IMR-90 (cell line): ENCODE results near the gene CYSTM1. TPM values are rescaled to one million over a fixed set of nuclear protein-coding genes. Genes with fewer than 3 reads are reported as not detected.

Experiments used
- ATAC-seq: fragments of 200-7000 bp; cut with Tn5 transposase; 2 replicates; pipeline ENCODE4 v1.9.1; 2020; ENCODE audit warnings: low read depth, mild to moderate bottlenecking, moderate library complexity
- BruUV-seq: library from RNA; stranded (reverse); fragments of 400-500 nt; replicated peaks from 2 replicates; lab custom pipeline; 2021; lab: Mats Ljungman, UMichigan
- CTCF ChIA-PET: fragments of 300-600 bp; formaldehyde crosslinking; extraction: SDS; loops from one replicate; lab custom pipeline; 2021; ENCODE audit warnings: antibody characterized with exemption; lab: Yijun Ruan, JAX
- POLR2A ChIA-PET: fragments of 300-600 bp; sonication (Branson Sonifier 250); formaldehyde crosslinking; loops from one replicate; lab custom pipeline; 2022; ENCODE audit warnings: antibody characterized with exemption; ENCODE audit not compliant: unreplicated experiment; lab: Charles Lee
- DNase-seq: peaks from one replicate; pipeline ENCODE4 v3.0.0; 2013
- H2AFZ ChIP-seq: replicated peaks from 2 replicates; pipeline ENCODE3; 2013; ENCODE audit warnings: low read length, mild to moderate bottlenecking; ENCODE audit not compliant: poor library complexity
- H2AK5ac ChIP-seq: 2 replicates; pipeline ENCODE4 v1.6.1; 2013; ENCODE audit warnings: low read depth, low read length, inconsistent platforms
- H2AK9ac ChIP-seq: replicated peaks from 2 replicates; pipeline ENCODE3; 2013; ENCODE audit warnings: mild to moderate bottlenecking, low read depth, low read length, moderate library complexity; ENCODE audit not compliant: poor library complexity
- H2BK120ac ChIP-seq: 2 replicates; pipeline ENCODE4 v1.6.1; 2013; ENCODE audit warnings: low read depth, low read length, inconsistent platforms
- H2BK15ac ChIP-seq: 3 replicates; pipeline ENCODE4 v1.6.1; 2013; ENCODE audit warnings: low read depth, low read length, inconsistent platforms
- H2BK20ac ChIP-seq: 2 replicates; pipeline ENCODE4 v1.6.1; 2013; ENCODE audit warnings: low read depth, mild to moderate bottlenecking, inconsistent platforms, low read length, moderate library complexity
- H2BK5ac ChIP-seq: 2 replicates; pipeline ENCODE4 v1.6.1; 2013; ENCODE audit warnings: mild to moderate bottlenecking, low read depth, low read length, inconsistent platforms; ENCODE audit not compliant: poor library complexity, severe bottlenecking
- H3K14ac ChIP-seq: replicated peaks from 2 replicates; pipeline ENCODE4 v1.6.1; 2013; ENCODE audit warnings: low read depth, low read length, inconsistent platforms
- H3K18ac ChIP-seq: 2 replicates; pipeline ENCODE4 v1.6.1; 2013; ENCODE audit warnings: low read depth, low read length, control low read depth
- H3K23ac ChIP-seq: 2 replicates; pipeline ENCODE4 v1.6.1; 2013; ENCODE audit warnings: low read depth, low read length, inconsistent platforms
- H3K27ac ChIP-seq: 2 replicates; pipeline ENCODE4 v1.5.1; 2013; ENCODE audit warnings: mild to moderate bottlenecking, control low read depth, low read length; ENCODE audit not compliant: insufficient read depth
- H3K27me3 ChIP-seq: 2 replicates; pipeline ENCODE4 v1.6.1; 2013; ENCODE audit warnings: low read length; ENCODE audit not compliant: control insufficient read depth, insufficient read depth
- H3K36me3 ChIP-seq: 2 replicates; pipeline ENCODE4 v1.6.1; 2013; ENCODE audit warnings: low read length, mixed read lengths; ENCODE audit not compliant: control insufficient read depth, insufficient read depth
- H3K4ac ChIP-seq: 2 replicates; pipeline ENCODE4 v1.6.1; 2013; ENCODE audit warnings: low read depth, low read length, inconsistent platforms
- H3K4me1 ChIP-seq: 2 replicates; pipeline ENCODE4 v1.6.1; 2013; ENCODE audit warnings: low read length, mixed read lengths; ENCODE audit not compliant: control insufficient read depth, insufficient read depth
- H3K4me2 ChIP-seq: 2 replicates; pipeline ENCODE4 v1.6.1; 2013; ENCODE audit warnings: low read depth, mild to moderate bottlenecking, control low read depth, low read length, moderate library complexity
- H3K4me3 ChIP-seq: 2 replicates; pipeline ENCODE4 v1.5.1; 2013; ENCODE audit warnings: low read depth, mild to moderate bottlenecking, control low read depth, low read length, moderate library complexity; ENCODE audit not compliant: insufficient read depth
- H3K56ac ChIP-seq: 2 replicates; pipeline ENCODE4 v1.6.1; 2013; ENCODE audit warnings: low read length, inconsistent platforms; ENCODE audit not compliant: insufficient read depth; ENCODE audit errors: extremely low read depth
- H3K79me1 ChIP-seq, 2 experiments: 2 replicates each; pipeline ENCODE4 v1.6.1; 2013; ENCODE audit warnings: low read length in 2 of 2, inconsistent platforms in 1 of 2, low read depth in 1 of 2
- H3K9ac ChIP-seq: 2 replicates; pipeline ENCODE4 v1.6.1; 2013; ENCODE audit warnings: low read depth, low read length, control low read depth
- H3K9me1 ChIP-seq: 2 replicates; pipeline ENCODE4 v1.6.1; 2013; ENCODE audit warnings: low read length, inconsistent platforms; ENCODE audit not compliant: insufficient read depth
- H3K9me3 ChIP-seq: 2 replicates; pipeline ENCODE4 v1.6.1; 2013; ENCODE audit warnings: low read length; ENCODE audit not compliant: control insufficient read depth, insufficient read depth
- H4K20me1 ChIP-seq: 2 replicates; pipeline ENCODE4 v1.6.1; 2013; ENCODE audit warnings: low read length, inconsistent platforms; ENCODE audit not compliant: insufficient read depth
- H4K5ac ChIP-seq: 2 replicates; pipeline ENCODE4 v1.6.1; 2013; ENCODE audit warnings: mild to moderate bottlenecking, low read depth, low read length, control low read depth
- H4K8ac ChIP-seq, 2 experiments: 2 replicates each; pipeline ENCODE4 v1.6.1; 2013; ENCODE audit warnings: low read depth in 2 of 2, low read length in 2 of 2, control low read depth in 1 of 2, inconsistent platforms in 1 of 2
- H4K91ac ChIP-seq: 2 replicates; pipeline ENCODE4 v1.6.1; 2013; ENCODE audit warnings: low read depth, low read length, inconsistent platforms; ENCODE audit not compliant: insufficient read depth
- BHLHE40 ChIP-seq: fragments of 150-350 bp; IDR thresholded peaks from 2 replicates; pipeline ENCODE4 v1.6.1; 2016; ENCODE audit warnings: mild to moderate bottlenecking, low read depth, low read length
- CEBPB ChIP-seq: IDR thresholded peaks from 2 replicates; pipeline ENCODE4 v1.6.1; 2012; ENCODE audit warnings: low read depth, low read length, improper control_type of control experiment
- ELK1 ChIP-seq: fragments of 150-350 bp; IDR thresholded peaks from 2 replicates; pipeline ENCODE4 v1.6.1; 2016; ENCODE audit warnings: low read depth, mild to moderate bottlenecking, low read length, moderate library complexity, borderline replicate concordance
- FOS ChIP-seq: fragments of 150-350 bp; IDR thresholded peaks from 2 replicates; pipeline ENCODE4 v1.6.1; 2016; ENCODE audit warnings: low read depth, low read length
- MAZ ChIP-seq: IDR thresholded peaks from 2 replicates; pipeline ENCODE4 v1.6.1; 2012; ENCODE audit warnings: low read depth, mild to moderate bottlenecking, low read length, improper control_type of control experiment, moderate library complexity, borderline replicate concordance
- NFE2L2 ChIP-seq: fragments of 150-350 bp; IDR thresholded peaks from 2 replicates; pipeline ENCODE4 v1.6.1; 2016; ENCODE audit warnings: low read depth, mild to moderate bottlenecking, low read length
- RAD21 ChIP-seq: IDR thresholded peaks from 2 replicates; pipeline ENCODE4 v1.6.1; 2012; ENCODE audit warnings: low read length, improper control_type of control experiment
- RFX5 ChIP-seq: IDR thresholded peaks from 2 replicates; pipeline ENCODE4 v1.8.0; 2012; ENCODE audit warnings: low read depth, mild to moderate bottlenecking, low read length, moderate library complexity
- WGBS, 2 experiments: methylation state at CpG; one replicate each; pipeline versions ENCODE4 v1.1.5 to v1.1.7; 2013; ENCODE audit warnings: missing lambda C conversion rate in 2 of 2; ENCODE audit not compliant: insufficient read length in 1 of 2; ENCODE audit errors: extremely low coverage in 2 of 2; 5-methylcytosine and 5-hydroxymethylcytosine counted together
- dilution Hi-C: fragments of 300-500 bp; cut with HindIII; formaldehyde crosslinking; loops from one replicate; pipeline ENCODE4 v1.14.3; 2018; ENCODE audit warnings: low sequenced_read_pairs; ENCODE audit not compliant: unreplicated experiment
- in situ Hi-C: fragments of 300-500 bp; cut with MboI; formaldehyde crosslinking; loops from 3 replicates; pipeline ENCODE4 v1.14.3; 2019; ENCODE audit warnings: low sequenced_read_pairs, inconsistent platforms, mixed read lengths
- intact Hi-C: fragments of 100-400 bp; cut with micrococcal nuclease; formaldehyde crosslinking; loops from 2 replicates; pipeline ENCODE4 v1.10.0; 2022
- polyA plus RNA-seq, 3 experiments: library from polyadenylated mRNA; depleted of rRNA; stranded (reverse); fragments of >200 nt; gene quantifications; 2 replicates each; pipeline ENCODE4 v1.2.3, GENCODE V29; 2012; ENCODE audit warnings: low replicate concordance in 1 of 3
- total RNA-seq: library from RNA; depleted of rRNA; stranded (reverse); fragments of >200 nt; gene quantifications from 2 replicates; pipeline ENCODE4 v1.2.3, GENCODE V29; 2012
- TF ChIP-seq, protein P1 (sequence below): fragments of 150-350 bp; IDR thresholded peaks from 2 replicates; pipeline ENCODE4 v1.6.1; 2017; ENCODE audit warnings: mild to moderate bottlenecking, antibody characterized with exemption, low read length, low read depth

The CYSTM1 gene
- total and polyA plus RNA-seq, 2 of the 4 experiments (the other 2 are of a cell fraction), result 7.3 to 15.0 TPM

GRCh38 chr5:140165923-140166270 lies 9.1 kb upstream of the CYSTM1 start:
- in situ Hi-C loops (loop anchor here (5.0 to 10.0 kb wide), 2 partner anchors 94 to 381 kb away; no protein-coding TSS in a partner anchor), intact Hi-C loops (no loop called here), dilution Hi-C loops (no loop called here)
- ATAC-seq (no peak), DNase-seq (no peak)
- H3K4me2 ChIP-seq, result no peak overlapping the region
- H2BK20ac ChIP-seq, result no peak overlapping the region
- no peak overlapping the region for H4K91ac ChIP-seq
- POLR2A ChIA-PET, result no interaction called here
- no peak overlapping the region for H3K4ac ChIP-seq
- H3K9ac ChIP-seq, result no peak overlapping the region
- H4K20me1 ChIP-seq, result no peaks in the 10 kb centered on the region
- no peak overlapping the region for H4K8ac ChIP-seq
- no peak overlapping the region for H4K5ac ChIP-seq
- no peaks in the 10 kb centered on the region for H3K9me3 ChIP-seq
- no peaks in the 10 kb centered on the region for H3K27me3 ChIP-seq
- H2AK9ac ChIP-seq, result no peak overlapping the region
- H2AK5ac ChIP-seq, result no peak overlapping the region
- H2BK5ac ChIP-seq, result no peak overlapping the region
- no TSS peak for BruUV-seq
- no peak overlapping the region for H3K14ac ChIP-seq
- H3K36me3 ChIP-seq, result no peaks in the 10 kb centered on the region
- no peak overlapping the region for H2BK15ac ChIP-seq
- H3K4me1 ChIP-seq, result no peaks in the 10 kb centered on the region
- H3K23ac ChIP-seq, result no peak overlapping the region
- H3K4me3 ChIP-seq, result no peak overlapping the region
- TF ChIP-seq NFE2L2 (no peak), CEBPB (no peak), BHLHE40 (no peak), RFX5 (no peak), RAD21 (no peak), MAZ (no peak), ELK1 (no peak), FOS (no peak)
- TF ChIP-seq, protein P1, sequence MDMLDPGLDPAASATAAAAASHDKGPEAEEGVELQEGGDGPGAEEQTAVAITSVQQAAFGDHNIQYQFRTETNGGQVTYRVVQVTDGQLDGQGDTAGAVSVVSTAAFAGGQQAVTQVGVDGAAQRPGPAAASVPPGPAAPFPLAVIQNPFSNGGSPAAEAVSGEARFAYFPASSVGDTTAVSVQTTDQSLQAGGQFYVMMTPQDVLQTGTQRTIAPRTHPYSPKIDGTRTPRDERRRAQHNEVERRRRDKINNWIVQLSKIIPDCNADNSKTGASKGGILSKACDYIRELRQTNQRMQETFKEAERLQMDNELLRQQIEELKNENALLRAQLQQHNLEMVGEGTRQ, result no peak
- no peak overlapping the region for H2BK120ac ChIP-seq
- H3K27ac ChIP-seq, result no peak overlapping the region
- H3K18ac ChIP-seq, result no peak overlapping the region
- CTCF ChIA-PET, result no interaction called here
- WGBS, 2 experiments, result no CpG with 5 or more reads among the region's 4 CpGs
- H3K79me1 ChIP-seq, result no peaks in the 10 kb centered on the region
- no peak overlapping the region for H3K56ac ChIP-seq
- no peak overlapping the region for H2AFZ ChIP-seq
- H3K9me1 ChIP-seq, result no peaks in the 10 kb centered on the region
